ENCODE measurements around the gene VASP. TPM values are rescaled to one million over a fixed set of nuclear protein-coding genes. Genes with fewer than 3 reads are reported as not detected.
A peak's percentile ranks its signal among the peaks of the same experiment; 100 is the strongest.

The VASP gene
- total and polyA plus RNA-seq, 2 of the 13 experiments (the other 11 are each of a cell fraction or from before 2014, with no cell fraction given): 41.8 to 67.1 TPM

GRCh38 chr19:45469132-45469944, 37.9 kb upstream of the VASP start (continued):
- no peak for TF ChIP-seq CEBPZ (IDR thresholded peaks at IDR 0.05; ENCODE audit: low read length)
- TF ChIP-seq ZBTB43 (CRISPR knock-in tag; conservative IDR thresholded peaks at IDR 0.05): no peak
- TF ChIP-seq NFYB (CRISPR knock-in tag; IDR thresholded peaks at IDR 0.05): peak; percentile 87
- no peak for TF ChIP-seq ZSCAN22 (CRISPR knock-in tag; IDR thresholded peaks at IDR 0.05)
- TF ChIP-seq ZNF850 (CRISPR knock-in tag; conservative IDR thresholded peaks at IDR 0.05): no peak
- TF ChIP-seq ZNF510 (CRISPR knock-in tag; IDR thresholded peaks at IDR 0.05; ENCODE audit: low read depth): no peak
- TF ChIP-seq CC2D1A (CRISPR knock-in tag; IDR thresholded peaks at IDR 0.05): no peak
- peak; percentile 81 for TF ChIP-seq RFX5 (IDR thresholded peaks at IDR 0.05; ENCODE audit: low read depth, low read length)
- TF ChIP-seq ZNF639 (CRISPR knock-in tag; conservative IDR thresholded peaks at IDR 0.05): no peak; the same call in 1 of the 2 replicates
- peak; percentile 72 for TF ChIP-seq SRSF1 (optimal IDR thresholded peaks at IDR 0.05; ENCODE audit: low read depth, low read length)
- no peak for TF ChIP-seq ZNF768 (CRISPR knock-in tag; IDR thresholded peaks at IDR 0.05)
- TF ChIP-seq ZNF772 (CRISPR knock-in tag; IDR thresholded peaks at IDR 0.05): peak; percentile 87
- TF ChIP-seq ZSCAN5A (CRISPR knock-in tag; IDR thresholded peaks at IDR 0.05; ENCODE audit: borderline replicate concordance): no peak
- peak; percentile 84 for TF ChIP-seq SP5 (CRISPR knock-in tag; IDR thresholded peaks at IDR 0.05; ENCODE audit: borderline replicate concordance, low read depth)
- 0 out of 2 replicates have a peak, but pooled peaks have one; percentile 31 for TF ChIP-seq THRA (CRISPR knock-in tag; IDR thresholded peaks at IDR 0.05; ENCODE audit: borderline replicate concordance)
- TF ChIP-seq SMARCC2 (IDR thresholded peaks at IDR 0.05): no peak
- TF ChIP-seq ZNF275 (CRISPR knock-in tag; IDR thresholded peaks at IDR 0.05; ENCODE audit: borderline replicate concordance): no peak
- no peak for TF ChIP-seq MTF2 (CRISPR knock-in tag; IDR thresholded peaks at IDR 0.05; ENCODE audit: borderline replicate concordance)
- no peak for TF ChIP-seq ZNF891 (CRISPR knock-in tag; IDR thresholded peaks at IDR 0.05)
